Measurements from ENCODE around the gene ZFP92.

DNA sequence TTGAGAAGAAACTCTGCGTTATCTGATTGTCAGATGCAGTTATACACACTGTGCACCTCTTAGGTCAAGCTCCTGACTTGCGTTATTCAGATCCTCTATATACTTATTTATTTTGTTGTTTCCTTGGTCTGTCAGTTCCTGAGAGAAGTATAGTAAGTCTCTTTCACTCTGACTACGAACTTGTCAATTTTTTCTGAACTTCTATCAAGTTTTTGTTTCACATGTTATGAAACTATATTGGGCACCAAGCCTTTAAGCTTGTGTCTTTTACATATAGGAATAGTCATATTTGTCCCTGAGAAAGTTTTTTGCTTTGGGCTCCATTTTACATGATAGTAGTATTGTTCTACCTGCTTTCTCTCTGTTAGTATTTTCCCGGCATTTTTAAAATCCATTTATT lies 45.6 kb upstream of the ZFP92 start:
- TF ChIP-seq, protein P1, sequence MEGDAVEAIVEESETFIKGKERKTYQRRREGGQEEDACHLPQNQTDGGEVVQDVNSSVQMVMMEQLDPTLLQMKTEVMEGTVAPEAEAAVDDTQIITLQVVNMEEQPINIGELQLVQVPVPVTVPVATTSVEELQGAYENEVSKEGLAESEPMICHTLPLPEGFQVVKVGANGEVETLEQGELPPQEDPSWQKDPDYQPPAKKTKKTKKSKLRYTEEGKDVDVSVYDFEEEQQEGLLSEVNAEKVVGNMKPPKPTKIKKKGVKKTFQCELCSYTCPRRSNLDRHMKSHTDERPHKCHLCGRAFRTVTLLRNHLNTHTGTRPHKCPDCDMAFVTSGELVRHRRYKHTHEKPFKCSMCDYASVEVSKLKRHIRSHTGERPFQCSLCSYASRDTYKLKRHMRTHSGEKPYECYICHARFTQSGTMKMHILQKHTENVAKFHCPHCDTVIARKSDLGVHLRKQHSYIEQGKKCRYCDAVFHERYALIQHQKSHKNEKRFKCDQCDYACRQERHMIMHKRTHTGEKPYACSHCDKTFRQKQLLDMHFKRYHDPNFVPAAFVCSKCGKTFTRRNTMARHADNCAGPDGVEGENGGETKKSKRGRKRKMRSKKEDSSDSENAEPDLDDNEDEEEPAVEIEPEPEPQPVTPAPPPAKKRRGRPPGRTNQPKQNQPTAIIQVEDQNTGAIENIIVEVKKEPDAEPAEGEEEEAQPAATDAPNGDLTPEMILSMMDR (IDR thresholded peaks at IDR 0.05; ENCODE audit: borderline replicate concordance, extremely low read depth, low read length, poor library complexity, severe bottlenecking) = no peak
- TF ChIP-seq EZH2 (IDR thresholded peaks at IDR 0.05; ENCODE audit: borderline replicate concordance, low read depth, low read length, severe bottlenecking) = no peak
